MCF 10A (cell line): ENCODE measurements around the gene SAPCD1. TPM values are rescaled to one million over a fixed set of nuclear protein-coding genes. Genes with fewer than 3 reads are reported as not detected.
A peak's percentile ranks its signal among the peaks of the same experiment; 100 is the strongest.

Experiments used
- BruUV-seq: library from RNA; stranded (reverse); fragments of 400-500 nt; replicated peaks from 2 replicates; lab custom pipeline; 2021; lab: Mats Ljungman, UMichigan
- CTCF ChIA-PET: fragments of 300-600 bp; sonication (Branson Sonifier 250); formaldehyde crosslinking; extraction: SDS; loops from one replicate; lab custom pipeline; 2021; ENCODE audit warnings: antibody characterized with exemption, inconsistent platforms; lab: Yijun Ruan, JAX
- POLR2A ChIA-PET: fragments of 300-600, 350-650 bp; sonication (Branson Sonifier 250); formaldehyde crosslinking; extraction: SDS; loops from one replicate; lab custom pipeline; 2020; ENCODE audit warnings: antibody characterized with exemption, inconsistent platforms; lab: Yijun Ruan, JAX
- DNase-seq: peaks from one replicate; pipeline ENCODE4 v3.0.0-alpha.2; 2018; ENCODE audit not compliant: unreplicated experiment
- H3K27ac Mint-ChIP-seq: one replicate; pipeline ENCODE4 v1.8.0; 2022; ENCODE audit warnings: mild to moderate bottlenecking, low read depth, mixed read lengths; ENCODE audit not compliant: unreplicated experiment
- H3K27me3 Mint-ChIP-seq: one replicate; pipeline ENCODE4 v1.8.0; 2022; ENCODE audit warnings: mixed read lengths; ENCODE audit not compliant: insufficient read depth, unreplicated experiment
- H3K36me3 Mint-ChIP-seq: one replicate; pipeline ENCODE4 v1.8.0; 2022; ENCODE audit warnings: mild to moderate bottlenecking, moderate library complexity, mixed read lengths; ENCODE audit not compliant: insufficient read depth, unreplicated experiment
- H3K4me1 Mint-ChIP-seq: one replicate; pipeline ENCODE4 v1.8.0; 2022; ENCODE audit warnings: mixed read lengths; ENCODE audit not compliant: insufficient read depth, unreplicated experiment
- H3K4me3 Mint-ChIP-seq: one replicate; pipeline ENCODE4 v1.8.0; 2022; ENCODE audit warnings: mild to moderate bottlenecking, moderate library complexity, mixed read lengths; ENCODE audit not compliant: unreplicated experiment
- H3K9me3 Mint-ChIP-seq: one replicate; pipeline ENCODE4 v1.8.0; 2022; ENCODE audit warnings: mixed read lengths; ENCODE audit not compliant: unreplicated experiment
- intact Hi-C: fragments of 100-400 bp; cut with micrococcal nuclease; formaldehyde crosslinking; loops from 2 replicates; pipeline ENCODE4 v1.14.1; 2022
- total RNA-seq: library from RNA; stranded (reverse); gene quantifications from 2 replicates; pipeline ENCODE4 v1.2.3, GENCODE V29; 2022
- TF ChIP-seq, protein P1 (sequence below): fragments of 200-600 bp; IDR thresholded peaks from one replicate; pipeline ENCODE4 v1.8.0; 2022; ENCODE audit warnings: antibody characterized with exemption, mild to moderate bottlenecking; ENCODE audit not compliant: unreplicated experiment

Gene SAPCD1
- total RNA-seq, 1 experiment from 2014 or later: 5.1 TPM

DNA sequence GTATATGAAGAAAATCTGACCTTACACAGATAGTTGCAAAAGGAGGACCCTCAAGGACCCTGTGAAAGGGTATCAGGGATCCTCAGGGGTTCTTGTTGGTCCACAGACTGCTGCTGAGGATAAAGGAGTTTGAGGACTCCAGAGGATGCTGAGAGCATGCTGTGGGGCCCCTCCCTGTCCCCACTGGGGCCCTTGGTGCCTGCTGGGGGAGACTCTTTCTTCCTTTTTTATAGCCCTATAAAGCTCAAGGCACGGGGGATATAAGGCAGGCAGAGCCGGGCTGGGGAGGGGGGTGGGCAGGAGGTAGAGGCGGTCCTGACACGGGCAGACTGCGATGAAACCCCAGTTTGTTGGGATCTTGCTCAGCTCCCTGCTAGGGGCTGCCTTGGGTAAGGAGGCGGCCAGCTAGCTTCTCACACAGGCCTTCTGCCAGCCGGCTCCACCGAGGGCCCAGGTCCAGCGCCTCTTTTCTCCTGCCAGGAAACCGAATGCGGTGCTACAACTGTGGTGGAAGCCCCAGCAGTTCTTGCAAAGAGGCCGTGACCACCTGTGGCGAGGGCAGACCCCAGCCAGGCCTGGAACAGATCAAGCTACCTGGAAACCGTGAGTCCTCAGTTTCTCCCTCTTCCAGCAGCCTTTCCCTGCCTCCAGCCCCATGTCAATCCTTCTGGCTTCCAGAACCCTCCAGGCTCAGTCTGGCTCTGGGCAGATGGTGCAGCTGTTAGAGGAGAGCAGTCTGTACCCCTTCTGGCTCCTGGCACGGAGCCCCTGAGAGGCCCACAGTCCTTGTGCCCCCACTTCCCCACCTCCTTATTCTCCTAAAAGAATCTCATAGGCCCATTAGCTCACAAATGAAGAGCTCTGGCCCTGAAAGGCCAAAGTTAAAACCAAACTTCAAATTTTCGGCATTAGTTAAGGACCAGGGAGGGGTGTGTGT lies 47.2 kb upstream of the SAPCD1 start, which contains the start of gene LY6G6D:
LY6G6D (plus strand) TSS at position 327 of the 937 bp plus-strand sequence; CDS start at position 335, 8 bp downstream.
- no peak for DNase-seq
- Mint-ChIP-seq H3K36me3 (no peaks in the 10 kb centered on the region), H3K27ac (no peak within 1 kb of the TSS), H3K27me3 (no peaks in the 10 kb centered on the region), H3K4me1 (peaks cover 15% of the 10 kb centered on the region), H3K9me3 (no peaks in the 10 kb centered on the region), H3K4me3 (no peak within 1 kb of the TSS)
- intact Hi-C loops: no loop called here
- ChIA-PET POLR2A (interaction anchor here (0.7 to 2.1 kb wide), 4 partner anchors 12 to 19 kb away, joined by 3 to 8 read pairs (median 4); partner anchors contain the start of genes ABHD16A and DDAH2), CTCF (interaction anchor here (0.7 to 1.2 kb wide), 4 partner anchors 12 to 55 kb away, joined by 3 to 4 read pairs (median 3); partner anchors contain the start of gene ABHD16A)
- BruUV-seq: no TSS peak
- TF ChIP-seq, protein P1, sequence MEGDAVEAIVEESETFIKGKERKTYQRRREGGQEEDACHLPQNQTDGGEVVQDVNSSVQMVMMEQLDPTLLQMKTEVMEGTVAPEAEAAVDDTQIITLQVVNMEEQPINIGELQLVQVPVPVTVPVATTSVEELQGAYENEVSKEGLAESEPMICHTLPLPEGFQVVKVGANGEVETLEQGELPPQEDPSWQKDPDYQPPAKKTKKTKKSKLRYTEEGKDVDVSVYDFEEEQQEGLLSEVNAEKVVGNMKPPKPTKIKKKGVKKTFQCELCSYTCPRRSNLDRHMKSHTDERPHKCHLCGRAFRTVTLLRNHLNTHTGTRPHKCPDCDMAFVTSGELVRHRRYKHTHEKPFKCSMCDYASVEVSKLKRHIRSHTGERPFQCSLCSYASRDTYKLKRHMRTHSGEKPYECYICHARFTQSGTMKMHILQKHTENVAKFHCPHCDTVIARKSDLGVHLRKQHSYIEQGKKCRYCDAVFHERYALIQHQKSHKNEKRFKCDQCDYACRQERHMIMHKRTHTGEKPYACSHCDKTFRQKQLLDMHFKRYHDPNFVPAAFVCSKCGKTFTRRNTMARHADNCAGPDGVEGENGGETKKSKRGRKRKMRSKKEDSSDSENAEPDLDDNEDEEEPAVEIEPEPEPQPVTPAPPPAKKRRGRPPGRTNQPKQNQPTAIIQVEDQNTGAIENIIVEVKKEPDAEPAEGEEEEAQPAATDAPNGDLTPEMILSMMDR: no peak

DNA sequence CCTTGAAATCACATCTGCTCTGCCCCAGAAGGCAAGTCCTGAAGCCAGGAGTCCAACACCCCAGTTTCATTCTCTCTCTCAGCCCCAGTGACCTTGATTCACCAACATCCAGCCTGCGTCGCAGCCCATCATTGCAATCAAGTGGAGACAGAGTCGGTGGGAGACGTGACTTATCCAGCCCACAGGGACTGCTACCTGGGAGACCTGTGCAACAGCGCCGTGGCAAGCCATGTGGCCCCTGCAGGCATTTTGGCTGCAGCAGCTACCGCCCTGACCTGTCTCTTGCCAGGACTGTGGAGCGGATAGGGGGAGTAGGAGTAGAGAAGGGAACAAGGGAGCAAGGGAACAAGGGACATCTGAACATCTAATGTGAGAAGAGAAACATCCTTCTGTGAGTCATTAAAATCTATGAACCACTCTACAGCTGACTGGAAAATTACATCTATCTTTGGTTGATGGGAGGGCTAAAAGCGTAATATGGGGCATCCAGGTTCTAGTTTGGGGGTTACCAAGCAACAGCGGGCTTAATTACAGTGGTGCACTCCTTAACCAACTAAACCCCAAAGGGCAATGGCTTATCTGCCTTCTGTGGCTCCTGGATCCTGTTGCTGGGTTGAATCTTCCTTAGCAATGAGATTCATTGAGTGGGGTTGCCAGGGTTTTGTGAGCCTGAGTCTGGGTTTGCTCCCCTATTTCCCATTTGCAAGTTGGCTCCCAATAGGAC lies 44.8 kb upstream of the SAPCD1 start:
- Mint-ChIP-seq H3K4me1 (peaks cover 11% of the 10 kb centered on the region), H3K36me3 (no peaks in the 10 kb centered on the region), H3K27me3 (no peaks in the 10 kb centered on the region), H3K4me3 (no peak overlapping the region), H3K9me3 (no peaks in the 10 kb centered on the region), H3K27ac (no peak overlapping the region)
- CTCF ChIA-PET: interaction anchor here (0.6 to 1.3 kb wide), 2 partner anchors 10 to 103 kb away, joined by 3 to 5 read pairs; no protein-coding TSS in a partner anchor
- TF ChIP-seq, protein P1: no peak
- intact Hi-C loops: no loop called here
- DNase-seq: peak; percentile 30
- POLR2A ChIA-PET: no interaction called here
- no TSS peak for BruUV-seq

DNA sequence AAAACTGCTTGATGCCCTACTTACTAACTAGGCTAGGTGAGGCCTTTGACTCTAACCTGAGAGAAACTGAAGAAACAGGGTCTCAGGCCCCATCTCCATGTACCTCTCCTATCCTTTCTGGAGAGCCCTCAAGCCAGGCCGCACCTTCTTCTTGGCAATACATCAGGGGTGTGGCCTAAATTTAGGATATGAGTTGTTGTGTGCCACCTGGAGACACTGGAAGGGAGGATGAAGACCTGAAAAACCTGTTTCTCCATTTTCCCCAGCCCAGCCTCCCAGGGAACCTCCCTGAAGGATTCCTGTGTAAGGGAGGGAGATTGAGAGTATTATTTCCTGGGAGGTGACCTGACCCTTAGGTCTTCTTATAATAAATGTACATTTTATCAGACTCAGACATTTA lies 44.2 kb upstream of the SAPCD1 start:
- Mint-ChIP-seq H3K4me3 (no peak overlapping the region), H3K4me1 (peaks cover 11% of the 10 kb centered on the region)
- CTCF ChIA-PET: no interaction called here

More for the DNA sequence above, 44.2 kb upstream of the SAPCD1 start:
- DNase-seq: no peak
- POLR2A ChIA-PET: no interaction called here
- Mint-ChIP-seq H3K27ac (no peak overlapping the region), H3K9me3 (no peaks in the 10 kb centered on the region), H3K27me3 (no peaks in the 10 kb centered on the region), H3K36me3 (no peaks in the 10 kb centered on the region)
- intact Hi-C loops: no loop called here
- TF ChIP-seq, protein P1: no peak
- BruUV-seq: no TSS peak
